ENCODE measurements around the gene FOLR1.

FOLR1 gene

DNA sequence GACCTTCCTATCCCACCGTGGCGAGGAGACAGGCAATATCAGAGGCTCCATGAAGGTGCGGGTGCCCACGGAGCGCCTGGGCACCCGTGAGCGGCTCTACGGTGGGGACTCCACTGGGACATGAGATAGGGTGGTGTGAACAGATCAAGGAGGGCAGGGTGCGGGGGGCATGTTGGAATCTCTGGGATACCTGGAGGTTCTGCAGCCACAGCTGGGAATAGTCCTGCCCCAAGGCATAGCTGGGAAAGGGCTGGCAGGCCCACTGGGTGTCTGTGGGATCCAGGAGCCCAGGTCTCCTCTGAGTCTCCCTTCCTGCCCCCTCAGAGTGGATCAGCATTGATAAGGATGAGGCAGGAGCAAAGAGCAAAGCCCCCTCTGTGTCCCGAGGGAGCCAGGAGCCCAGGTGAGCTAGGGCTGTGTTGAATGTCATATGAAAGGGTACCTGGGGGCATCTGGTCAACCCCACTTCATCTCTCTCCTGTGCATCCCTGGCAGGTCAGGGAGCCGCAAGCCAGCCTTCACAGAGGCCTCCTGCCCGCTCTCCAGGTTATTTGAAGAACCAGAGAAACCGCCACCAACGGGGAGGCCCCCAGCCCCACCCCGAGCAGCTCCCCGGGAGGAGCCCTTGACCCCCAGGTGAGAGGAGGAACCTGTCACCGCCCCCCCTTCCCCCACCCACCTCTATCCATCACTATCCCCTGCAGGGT lies 43.6 kb downstream of the FOLR1 start:
- DNase-seq (ENCODE audit: low read depth): no peak

DNA sequence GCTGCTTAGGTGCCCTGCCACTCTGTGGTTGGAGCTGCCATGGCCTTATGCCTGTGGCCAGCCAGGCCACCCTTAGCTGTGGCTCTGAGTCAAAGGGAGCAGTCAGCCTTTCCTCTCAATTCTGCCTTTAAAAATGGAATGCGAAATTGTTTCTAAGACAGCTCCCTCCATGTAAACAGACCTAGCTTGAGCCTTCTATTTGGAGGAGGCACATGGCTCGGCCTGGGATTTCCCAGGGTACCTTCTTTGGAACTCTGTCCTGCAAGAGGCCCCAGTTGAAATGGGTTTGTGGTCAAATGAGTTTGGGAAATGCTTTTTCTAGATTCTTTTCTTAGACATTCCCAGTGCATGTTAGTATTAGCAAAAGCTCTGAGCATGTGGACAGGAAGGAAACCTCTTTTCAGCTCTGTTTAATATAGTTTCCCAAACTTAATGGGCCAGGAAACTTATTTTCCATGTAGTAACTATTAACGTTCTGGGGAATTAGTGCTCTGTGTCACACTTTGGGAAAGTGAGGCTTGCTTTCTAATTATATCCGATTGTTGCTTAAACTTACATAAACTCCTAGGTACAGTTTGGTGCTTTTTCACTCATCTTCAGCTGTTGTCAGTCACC lies 44.2 kb downstream of the FOLR1 start:
- no peak for DNase-seq (ENCODE audit: low read depth)

DNA sequence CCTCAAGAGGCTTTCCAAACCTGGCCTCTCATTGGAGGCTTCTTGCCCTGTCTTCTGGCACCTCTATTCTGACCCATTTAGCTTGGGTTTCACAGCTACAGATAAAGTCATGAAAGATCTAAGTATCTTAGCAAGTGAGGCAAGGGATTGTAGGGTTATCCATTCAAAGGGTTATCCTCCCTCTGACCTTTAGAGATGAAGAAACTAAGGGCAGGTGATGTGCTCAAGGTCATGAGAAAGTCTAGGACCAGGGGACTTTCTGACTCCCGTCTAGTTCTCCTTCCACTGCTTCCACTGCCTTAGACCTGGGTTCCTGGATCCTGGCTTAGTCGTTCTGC lies 44.8 kb downstream of the FOLR1 start:
- no peak for DNase-seq (ENCODE audit: low read depth)

DNA sequence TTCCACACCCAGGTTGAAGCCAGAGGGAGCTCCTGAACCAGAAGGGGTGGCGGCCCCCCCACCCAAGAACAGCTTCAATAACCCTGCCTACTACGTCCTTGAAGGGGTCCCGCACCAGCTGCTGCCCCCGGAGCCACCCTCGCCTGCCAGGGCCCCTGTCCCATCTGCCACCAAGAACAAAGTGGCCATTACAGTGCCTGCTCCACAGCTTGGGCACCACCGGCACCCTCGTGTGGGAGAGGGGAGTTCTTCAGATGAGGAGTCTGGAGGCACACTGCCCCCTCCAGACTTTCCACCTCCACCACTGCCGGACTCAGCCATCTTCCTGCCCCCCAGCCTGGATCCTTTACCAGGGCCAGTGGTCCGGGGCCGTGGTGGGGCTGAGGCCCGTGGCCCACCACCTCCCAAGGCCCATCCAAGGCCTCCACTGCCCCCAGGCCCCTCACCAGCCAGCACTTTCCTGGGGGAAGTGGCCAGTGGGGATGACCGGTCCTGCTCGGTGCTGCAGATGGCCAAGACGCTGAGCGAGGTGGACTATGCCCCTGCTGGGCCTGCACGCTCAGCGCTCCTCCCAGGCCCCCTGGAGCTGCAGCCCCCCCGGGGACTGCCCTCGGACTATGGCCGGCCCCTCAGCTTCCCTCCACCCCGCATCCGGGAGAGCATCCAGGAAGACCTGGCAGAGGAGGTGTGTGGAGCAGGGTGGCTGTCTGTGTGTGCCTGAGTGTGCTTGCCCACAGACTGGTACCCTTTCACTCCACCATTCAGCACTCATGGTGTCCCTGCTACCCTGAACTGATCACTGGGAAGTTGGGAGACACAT lies 45.4 kb downstream of the FOLR1 start:
- DNase-seq (ENCODE audit: low read depth): no peak

DNA sequence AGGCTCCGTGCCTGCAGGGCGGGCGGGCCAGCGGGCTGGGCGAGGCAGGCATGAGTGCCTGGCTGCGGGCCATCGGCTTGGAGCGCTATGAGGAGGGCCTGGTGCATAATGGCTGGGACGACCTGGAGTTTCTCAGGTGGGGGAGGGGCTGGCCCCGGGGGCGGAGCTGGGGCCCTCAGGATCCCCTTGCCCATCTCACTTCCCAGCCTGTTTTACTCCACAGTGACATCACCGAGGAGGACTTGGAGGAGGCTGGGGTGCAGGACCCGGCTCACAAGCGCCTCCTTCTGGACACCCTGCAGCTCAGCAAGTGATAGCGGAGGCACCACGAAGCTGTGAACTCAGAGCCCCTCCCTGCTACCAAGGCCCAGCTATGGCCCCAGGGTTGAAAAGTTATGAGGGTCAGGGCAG lies 46.1 kb downstream of the FOLR1 start:
- peak; percentile 74 for DNase-seq (ENCODE audit: low read depth)

DNA sequence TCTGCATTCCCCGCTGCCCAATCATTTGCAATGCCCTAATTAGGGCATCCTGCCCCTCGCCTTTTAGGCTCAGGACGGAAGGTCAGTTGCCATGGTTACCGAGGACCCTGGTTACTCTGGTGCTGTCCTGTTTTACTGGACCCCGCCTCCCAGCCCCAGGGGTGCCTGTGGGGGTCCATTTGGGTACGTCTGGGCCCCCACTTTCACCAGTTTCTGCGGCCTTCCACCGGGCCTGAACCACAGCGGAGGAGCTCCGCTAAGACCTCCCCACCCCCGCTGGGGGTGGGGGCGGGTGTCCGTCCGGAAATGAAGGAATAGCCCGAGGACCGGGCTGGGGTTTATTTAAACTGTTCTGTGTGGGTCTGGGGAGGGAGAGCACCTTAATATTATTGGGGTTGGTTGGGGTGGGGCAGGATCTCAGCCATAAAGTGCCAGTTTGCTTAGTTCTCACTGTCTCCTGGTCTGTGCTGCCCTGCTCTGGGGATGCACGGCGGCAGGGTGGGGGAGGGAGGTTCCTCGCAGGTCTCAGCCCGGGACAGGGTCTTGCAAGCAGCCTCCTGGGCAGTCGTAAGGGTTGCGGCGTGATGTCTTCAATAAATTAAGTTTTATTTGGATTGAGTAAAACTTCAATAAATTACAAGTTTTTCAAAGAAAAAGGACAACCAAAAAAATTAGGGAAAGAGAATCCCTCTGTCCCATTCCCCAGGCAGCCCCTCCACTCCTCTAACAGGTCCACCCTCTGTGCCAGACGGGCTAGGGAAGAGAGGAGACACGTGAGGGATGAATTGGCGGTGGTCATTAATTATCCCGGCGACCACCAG lies 46.8 kb downstream of the FOLR1 start:
- no peak for DNase-seq (ENCODE audit: low read depth)

DNA sequence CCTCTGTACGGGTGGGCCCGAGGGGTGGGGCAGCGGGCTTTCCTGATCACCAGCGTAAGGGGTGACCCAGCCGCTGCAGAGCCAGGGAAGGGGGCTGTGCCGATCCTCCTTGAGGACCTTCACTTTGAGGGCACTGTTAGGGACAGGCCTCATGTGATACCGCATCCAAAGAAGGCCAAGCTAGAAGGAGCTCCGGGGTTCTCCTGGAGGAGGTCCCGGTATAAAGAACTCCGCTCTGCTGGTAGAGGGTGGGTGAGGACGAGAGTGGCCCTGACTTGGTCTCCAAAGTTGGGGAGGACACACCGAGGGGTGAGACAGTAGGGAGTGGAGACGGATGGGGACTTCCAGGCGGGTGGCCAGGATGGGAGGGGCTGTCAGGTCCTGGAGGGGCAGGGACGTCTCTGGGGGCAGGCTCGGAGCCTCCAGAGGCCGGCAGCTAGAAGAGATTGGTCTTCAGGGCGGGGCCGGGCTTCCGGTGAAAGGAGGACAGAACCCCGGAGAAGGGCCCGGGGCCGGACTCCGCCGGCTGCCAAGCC lies 47.4 kb downstream of the FOLR1 start:
- peak; percentile 64 for DNase-seq (ENCODE audit: low read depth)

DNA sequence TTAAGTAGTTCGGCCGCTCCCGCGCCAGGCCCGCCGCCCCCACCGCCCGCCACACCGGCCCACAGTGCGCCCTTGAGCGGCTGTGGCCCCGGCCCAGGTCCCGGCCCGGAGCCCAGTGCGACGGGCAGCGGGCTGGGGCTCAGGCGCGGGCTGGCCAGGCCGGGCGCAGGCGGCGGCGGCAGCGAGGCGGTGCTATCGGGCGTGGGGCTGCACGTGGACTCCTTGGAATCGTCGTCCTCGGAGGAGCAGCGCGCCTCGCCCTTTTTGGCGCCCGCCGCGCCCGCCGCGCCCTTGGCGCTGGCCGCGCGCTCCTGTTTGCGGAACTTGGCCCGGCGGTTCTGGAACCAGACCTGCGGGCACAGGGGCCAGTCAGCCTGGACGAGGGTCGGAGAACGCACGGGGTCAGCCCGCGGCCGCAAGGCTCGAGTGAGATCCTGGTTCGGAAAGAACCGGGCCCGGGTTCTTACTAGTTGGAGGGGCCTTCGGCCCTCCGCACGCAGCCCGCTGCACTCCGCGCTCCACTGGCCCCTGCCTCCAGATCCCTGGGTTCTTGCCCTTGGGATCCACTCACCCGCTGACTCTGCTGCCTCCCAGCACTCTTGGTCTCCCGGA lies 48.0 kb downstream of the FOLR1 start:
- DNase-seq (ENCODE audit: low read depth): peak; percentile 43

DNA sequence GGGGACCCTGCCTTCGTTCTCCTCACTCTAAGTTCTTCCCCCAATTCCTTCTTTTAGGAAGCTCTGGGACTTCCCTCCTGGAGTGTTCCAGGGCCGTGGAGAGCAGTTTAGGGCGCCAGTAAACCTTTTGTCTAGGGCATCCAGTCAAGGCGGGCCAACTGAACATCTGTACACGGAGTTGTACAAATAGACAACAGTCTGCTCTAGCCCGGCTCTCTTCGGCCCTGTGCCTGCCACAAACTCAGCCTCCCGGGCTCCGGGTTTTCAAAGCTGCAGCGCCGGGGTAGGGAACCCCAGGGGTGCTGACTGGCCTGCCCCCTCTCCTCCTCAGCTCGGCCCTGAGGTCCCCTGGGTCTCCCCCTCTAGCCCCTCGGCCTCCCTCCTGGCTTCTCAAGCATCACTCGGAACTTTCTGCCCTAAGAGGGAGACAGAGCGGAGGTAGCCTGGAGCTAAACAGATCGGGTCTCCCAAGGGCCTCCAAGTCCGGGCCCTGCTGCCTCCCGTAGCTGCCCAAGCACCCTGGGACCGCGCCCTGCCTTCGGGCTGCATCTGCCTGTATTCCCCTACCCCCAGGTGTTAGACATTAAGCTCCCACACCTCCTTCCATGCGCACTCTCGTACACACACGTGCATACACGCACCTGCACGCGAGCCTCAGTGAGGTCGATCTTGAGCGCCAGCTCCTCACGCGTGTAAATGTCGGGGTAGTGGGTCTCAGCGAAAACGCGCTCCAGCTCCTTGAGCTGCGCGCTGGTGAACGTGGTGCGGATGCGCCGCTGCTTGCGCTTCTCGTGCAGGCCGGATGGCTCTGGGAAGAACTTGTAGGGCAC lies 48.7 kb downstream of the FOLR1 start:
- peak; percentile 22 for DNase-seq (ENCODE audit: low read depth)

DNA sequence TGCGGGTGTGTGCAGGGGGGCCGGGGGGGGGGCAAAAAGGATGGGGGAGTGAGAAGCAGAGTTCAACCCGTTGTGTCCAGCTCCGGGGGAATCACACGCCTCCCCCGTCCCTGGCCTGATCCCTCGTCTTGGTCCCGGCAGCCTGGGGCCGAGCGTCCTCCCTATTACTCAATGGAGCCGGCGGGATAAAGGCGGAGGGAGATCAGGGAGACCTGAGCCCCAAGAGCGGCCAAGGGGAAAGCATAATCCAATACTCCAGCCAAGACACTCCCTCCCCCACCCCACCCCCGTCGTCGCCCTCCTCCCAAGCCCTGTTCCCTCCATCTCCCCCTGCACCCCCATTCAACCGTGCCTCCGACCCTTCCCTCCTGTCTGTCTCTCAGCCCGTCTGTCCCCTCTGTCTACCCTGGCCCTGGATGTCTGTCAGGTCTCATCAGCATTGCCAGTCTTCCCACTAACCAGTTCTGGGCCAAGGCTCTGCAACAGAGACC lies 49.4 kb downstream of the FOLR1 start:
- DNase-seq (ENCODE audit: low read depth): no peak

DNA sequence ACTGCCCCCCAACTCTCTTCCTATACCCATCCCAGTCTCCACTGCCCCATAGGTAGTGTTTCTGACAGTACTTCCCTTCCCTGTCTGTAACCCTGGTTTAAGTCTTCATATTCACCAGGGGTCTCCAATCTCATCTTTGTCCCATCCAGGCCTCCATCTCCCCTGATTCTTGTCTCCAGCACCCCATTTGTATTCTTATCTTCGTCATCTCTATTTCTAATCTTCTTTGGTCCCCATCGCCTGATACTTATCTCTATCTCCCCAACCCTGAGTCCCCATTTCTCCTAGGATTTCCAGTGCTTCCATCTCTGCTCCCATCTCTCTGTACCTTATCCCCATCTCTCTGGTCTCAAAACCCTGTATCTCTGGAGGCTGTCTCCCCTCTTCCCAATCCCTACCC lies 50.2 kb downstream of the FOLR1 start:
- DNase-seq (ENCODE audit: low read depth): no peak

DNA sequence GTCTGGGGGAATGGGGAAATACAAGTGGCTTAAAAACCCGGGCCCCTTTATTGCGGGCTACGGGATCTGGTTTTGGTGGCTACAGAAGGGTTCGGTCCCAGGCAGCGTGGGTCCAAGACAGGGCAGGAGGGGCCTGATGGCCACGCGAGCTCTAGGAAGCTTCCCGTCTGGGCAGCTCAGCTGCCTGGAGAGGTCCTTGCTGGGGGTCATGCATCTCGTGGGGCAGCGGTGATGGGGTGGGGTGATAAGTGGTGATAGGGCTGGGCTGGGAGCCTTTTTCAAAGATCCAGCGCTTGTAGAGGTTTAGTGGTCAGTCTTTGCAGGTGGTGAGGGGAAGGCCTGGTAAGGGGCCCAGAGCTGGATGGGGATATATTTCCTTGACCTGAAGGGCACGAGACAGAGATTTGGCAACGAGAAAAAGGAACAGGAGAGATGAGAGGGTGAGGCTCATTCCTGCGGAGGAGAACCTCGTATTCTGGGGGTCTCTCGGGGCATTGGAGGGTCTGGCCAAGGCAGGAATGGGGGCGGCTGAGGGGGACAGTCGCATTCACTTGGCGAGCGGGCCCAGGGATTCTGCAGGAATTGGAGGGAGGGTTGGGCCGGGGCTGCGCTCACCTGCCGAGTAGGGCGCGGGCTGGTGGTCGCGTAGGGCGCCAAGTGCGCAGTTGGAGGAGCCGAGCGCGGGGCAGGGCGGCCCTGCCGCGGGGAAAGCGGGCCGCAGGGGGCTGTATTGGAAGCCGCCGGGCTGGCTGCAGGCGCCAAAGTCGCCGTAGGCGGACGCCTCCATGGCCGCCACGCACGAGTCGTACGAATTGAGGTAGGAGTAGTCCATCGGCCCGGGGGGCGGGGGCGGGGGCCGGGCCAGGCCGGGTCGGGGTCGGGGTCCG lies 51.5 kb downstream of the FOLR1 start:
- no peak for DNase-seq (ENCODE audit: low read depth)

DNA sequence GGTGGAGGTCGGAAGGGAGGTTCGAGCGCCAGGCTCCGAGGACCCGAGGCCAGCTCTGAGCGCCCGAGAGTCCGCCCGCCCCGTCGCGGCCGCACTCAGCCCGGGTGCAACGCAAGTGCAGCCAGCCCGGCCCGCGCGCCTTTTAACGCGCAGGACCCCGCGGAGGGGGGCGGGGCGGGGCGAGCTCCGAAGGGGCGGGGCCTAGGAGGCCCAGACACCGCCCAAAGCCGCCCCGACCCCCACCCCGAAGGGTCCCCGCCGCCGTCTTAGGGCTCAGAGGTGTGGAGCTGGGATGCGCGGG lies 52.1 kb downstream of the FOLR1 start, which contains the start of gene PHOX2A:
Gene PHOX2A (minus strand): TSS at position 117 of the 301 bp plus-strand sequence. CDS start 172 bp downstream, outside the sequence.
- no peak for DNase-seq (ENCODE audit: low read depth)

DNA sequence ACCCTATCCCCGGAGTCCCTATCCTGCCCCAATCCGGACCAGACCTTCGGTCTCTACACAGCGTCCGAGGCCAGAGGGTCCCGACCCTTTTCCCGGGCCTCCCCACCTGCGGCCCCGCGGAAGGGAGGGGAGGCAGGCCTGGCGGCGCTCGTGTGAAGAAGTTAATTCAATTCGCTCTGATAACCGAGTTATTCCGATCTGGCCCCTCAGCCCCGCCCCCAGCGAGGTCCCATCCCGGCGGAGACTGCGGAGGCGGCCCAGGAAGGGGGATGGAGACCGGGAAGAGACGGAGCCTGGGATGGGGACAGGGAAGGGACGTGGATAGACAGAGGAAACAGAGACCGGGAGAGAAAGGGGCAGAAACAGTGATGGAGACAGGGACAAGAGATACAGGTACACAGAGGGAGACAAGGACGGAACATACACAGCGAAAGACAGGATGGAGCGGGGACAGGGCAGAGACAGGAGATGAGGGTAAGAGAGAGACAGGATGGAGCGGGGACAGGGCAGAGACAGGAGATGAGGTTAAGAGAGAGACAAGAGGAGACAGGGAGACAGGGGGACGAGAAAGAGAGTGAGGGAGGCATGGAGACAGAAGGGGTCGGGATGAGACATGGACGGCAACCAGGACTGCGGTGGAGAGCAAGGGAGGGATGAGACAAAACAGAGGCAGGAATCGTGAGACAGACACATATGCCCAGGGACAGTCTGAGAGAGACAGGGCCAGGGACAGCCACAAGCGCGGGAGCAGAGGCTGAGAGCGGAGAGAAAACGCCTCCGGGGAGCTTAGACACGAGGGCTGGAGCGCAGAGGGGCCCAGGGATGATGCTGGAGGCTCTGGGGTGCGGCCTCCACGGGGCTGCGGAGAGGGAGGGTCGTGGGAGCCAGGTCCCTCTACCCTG lies 52.7 kb downstream of the FOLR1 start:
- DNase-seq (ENCODE audit: low read depth): no peak

DNA sequence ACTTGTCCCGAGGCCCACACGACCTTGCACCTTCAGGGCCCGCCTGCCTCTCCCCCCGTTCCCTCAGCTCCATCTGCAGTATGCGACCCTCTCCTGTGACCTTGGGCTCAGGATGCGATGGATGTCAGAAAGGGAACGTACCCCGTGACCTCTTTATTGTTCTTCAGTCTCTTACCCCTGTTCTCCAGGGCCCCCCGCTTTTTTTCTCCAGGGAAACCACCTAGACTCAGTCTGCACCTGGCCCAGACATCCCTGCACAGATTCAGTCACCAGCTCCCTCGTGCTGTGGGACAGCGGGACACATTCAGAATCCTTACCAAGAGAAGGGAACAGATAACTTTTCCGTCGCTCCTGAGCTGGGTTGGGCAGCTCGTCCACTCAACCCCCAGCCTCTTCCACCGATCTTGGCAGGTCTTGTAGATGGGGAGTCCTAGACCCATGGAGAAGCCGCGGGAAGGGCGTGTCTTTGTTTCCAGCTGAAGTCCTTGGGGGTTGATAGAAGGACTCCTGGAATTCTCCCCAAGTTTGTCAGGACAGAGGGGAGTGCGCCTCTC lies 53.4 kb downstream of the FOLR1 start:
- DNase-seq (ENCODE audit: low read depth): no peak

Data from iris pigment epithelial cell (primary cell).